Measurements from ENCODE around the gene GPI.

GPI gene

DNA sequence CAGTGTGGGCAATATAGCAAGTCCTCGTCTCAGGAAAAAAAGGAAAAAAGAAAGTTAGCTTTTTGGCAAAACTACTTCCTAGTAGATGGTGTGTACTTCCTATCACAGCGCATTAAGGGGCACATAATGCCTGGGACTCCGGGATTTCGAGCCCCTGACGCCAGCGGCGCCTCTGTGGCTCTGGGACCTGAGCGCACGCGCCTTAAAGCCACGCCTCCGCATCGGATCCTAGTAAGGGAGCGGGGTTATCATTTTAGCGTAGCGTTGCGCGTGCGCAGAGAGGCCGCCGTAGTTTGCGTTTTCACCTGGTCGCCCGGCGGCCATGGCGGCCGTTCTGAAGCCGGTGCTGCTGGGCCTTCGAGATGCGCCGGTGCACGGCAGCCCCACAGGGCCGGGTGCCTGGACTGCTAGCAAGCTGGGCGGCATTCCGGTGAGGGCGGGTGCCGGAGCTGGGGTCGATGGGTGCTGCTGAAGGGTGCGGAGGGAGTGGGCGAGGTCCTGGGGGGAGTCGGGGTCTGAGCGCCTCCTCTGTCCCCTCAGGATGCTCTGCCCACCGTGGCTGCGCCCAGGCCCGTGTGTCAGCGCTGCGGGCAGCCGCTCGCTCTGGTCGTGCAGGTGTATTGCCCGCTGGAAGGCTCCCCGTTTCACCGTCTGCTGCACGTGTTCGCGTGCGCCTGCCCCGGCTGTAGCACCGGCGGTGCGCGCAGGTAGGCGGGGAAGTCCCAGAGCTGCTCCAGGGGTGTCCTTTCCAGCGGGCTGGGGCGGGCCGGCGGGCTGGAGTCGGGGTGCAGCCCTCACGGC is 39.3 kb downstream of the GPI start, which contains the start of gene PDCD2L:
Gene PDCD2L, plus strand, starts transcription at position 291 of the 801 bp plus-strand sequence. Its CDS starts 32 bp downstream, at position 323.
- DNase-seq (ENCODE audit: low read depth) = peak; percentile 91

DNA sequence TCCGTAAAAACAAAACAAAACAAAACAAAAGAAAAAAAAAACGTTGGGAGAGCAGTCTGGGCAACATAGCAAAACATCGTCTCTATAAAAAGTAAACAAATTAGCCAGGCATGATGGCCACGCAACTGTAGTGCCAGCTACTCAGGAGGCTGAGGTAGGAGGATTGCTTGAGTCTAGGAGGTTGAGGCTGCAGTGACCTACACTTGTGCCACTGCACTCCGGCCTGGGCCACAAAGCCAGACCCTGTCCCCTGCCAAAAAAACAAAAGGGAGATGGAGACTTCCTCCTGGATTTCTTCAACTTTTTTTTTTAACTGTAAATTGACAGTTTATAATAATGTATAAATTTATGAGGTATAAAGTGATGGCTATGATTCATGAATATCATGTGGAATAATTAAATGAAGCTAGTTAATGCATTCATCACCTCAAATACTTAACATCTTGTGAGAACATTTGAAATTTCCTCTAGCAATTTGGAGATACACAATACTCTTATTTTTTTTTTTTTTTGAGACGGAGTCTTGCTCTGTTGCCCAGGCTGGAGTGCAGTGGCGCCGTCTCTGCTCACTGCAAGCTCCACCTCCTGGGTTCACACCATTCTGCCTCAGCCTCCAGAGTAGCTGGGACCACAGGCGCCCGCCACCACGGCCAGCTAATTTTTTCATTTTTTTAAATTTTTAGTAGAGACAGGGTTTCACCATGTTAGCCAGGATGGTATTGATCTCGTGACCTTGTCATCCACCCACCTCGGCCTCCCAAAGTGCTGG is 41.1 kb downstream of the GPI start:
- DNase-seq (ENCODE audit: low read depth) = no peak

DNA sequence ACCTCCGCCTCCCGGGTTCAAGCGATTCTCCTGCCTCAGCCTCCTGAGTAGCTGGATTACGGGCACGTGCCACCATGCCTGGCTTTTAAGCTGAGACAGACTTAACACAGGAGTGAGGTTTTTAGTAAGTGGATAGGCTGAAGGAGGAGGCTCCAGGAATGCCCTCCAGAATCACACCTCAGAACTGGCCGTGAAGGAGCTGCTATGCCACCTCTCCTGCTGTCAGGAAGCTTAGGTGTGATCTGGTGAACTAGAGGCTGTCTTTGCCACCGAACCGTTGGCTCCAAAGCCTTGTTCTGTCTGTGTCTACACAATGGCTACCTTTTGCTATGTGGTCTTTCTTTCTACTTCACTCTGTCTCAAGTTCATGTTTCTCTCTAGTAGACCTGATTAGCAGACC is 43.4 kb downstream of the GPI start:
- DNase-seq (ENCODE audit: low read depth) = no peak

DNA sequence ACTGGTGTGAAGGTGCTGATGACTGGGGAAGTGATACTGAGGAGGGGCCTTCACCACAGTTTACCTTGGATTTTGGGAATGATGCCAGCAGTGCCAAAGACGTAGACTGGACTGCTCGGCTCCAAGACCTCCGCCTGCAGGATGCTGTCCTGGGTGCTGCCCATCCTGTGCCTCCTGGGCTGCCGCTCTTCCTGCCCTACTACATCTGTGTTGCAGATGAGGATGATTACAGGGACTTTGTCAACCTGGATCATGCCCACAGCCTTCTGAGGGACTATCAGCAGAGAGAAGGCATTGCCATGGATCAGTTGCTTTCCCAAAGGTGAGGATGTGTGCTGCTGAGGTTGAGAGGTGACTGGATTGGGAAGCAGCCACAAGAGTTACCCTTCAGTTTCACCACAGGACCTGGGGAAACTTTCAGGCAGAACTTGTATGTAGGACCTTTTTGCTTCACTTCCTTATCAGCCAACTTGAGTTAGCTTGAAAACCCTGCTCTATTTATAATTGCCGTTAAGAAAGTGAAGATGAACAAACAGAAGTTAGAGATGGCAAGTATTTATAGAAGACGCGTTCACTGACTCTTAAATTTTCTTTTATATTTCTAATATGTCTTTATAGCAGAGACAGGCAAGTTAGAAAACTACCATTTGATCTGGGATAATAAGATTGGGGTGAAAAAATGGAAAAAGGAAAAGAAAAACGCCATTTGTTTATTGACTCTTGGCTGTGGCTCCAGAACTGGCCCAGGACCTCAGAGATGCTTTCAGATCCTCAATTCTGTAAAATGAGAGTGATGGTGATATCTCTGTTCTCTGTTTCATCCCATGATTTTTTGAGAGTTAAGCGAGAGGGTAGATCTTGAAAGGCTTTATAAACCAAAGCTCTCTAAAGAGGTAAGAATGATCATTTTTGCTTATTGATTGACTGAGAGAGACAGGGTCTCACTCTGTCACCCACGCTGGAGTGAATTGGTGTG is 44.5 kb downstream of the GPI start:
- DNase-seq (ENCODE audit: low read depth) = no peak

DNA sequence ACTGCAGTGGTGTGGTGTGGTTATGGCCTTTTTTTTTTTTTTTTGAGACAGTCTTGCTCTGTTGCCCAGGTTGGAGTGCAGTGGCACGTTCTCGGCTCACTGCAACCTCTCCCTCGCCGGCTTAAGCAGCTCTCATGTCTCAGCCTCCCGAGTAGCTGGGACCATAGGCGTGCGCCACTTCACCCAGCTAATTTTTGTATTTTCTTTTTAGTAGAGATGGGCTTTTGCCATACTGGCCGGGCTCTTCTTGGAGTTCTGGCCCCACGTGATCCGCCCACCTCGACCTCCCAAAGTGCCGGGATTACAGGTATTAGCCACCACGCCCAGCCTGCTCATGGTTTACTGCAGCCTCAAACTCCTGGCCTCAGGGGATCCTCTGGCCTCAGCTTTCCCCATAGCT is 46.2 kb downstream of the GPI start:
- no peak for DNase-seq (ENCODE audit: low read depth)

DNA sequence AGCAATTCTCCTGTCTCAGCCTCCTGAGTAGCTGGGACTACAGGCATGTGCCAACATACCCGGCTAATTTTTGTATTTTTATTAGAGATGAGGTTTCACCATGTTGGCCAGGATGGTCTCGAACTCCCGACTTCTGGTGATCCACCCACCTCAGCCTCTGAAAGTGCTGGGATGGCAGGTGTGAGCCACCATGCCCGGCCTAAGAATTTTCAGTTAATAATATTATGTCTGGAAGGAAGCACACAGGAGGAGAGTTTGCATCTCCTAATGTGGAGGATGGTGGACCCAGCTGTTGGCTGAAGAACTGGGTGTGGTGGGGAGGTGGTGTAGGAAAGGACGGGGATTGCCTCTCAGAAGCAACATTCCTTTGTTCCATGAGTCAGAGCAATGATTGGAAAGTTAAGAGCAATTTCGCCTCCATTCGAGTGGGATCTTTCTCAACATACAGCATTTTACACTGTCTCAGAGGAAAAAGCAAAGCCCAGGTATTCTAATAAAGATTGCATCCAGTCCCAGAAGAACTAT is 51.1 kb downstream of the GPI start:
- DNase-seq (ENCODE audit: low read depth) = no peak

DNA sequence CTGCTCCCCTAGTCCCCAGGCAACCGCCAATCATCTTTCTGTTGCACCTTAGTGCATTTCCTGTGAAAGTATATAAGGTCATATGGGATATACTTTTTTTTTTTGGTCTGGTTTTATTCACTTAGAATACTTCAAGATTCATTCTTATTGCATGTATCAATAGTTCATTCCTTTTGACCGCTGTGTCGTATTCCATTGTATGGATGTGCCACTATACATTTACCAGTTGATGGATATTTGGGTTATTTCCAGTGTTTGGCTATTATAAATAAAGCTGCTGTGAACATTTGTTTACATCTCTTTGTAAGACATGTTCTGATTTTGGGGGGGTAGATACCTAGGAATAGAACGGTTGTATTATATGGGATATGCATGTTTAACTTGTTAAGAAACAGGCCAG is 53.3 kb downstream of the GPI start:
- no peak for DNase-seq (ENCODE audit: low read depth)

DNA sequence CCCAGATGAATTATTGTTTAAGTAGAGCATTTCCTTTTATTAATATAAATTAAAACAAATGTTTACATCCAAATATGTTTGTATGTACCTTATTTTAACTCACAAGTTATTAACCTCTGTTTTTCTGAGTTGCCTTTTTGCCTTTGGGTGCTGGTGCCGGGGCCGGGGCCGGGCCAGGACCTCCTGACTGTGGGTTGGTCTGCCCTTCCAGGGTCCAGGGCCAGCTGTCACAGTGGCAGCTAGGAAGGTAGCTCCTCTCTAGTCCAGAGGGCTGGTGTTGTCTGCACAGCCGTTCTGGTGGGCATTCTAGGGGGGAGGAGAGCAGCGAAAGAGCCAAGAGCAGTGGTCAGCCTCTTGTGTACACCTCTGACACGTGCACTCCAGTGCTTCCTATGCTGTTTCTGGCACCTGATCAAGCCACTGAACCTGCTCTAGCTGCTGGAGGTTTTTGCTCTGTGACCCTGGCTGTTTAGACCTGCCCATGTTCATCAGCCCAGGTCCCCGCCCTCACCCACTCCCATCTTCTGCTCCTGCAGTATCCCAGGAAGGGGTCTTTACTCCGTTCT is 61.2 kb downstream of the GPI start:
- no peak for DNase-seq (ENCODE audit: low read depth)

DNA sequence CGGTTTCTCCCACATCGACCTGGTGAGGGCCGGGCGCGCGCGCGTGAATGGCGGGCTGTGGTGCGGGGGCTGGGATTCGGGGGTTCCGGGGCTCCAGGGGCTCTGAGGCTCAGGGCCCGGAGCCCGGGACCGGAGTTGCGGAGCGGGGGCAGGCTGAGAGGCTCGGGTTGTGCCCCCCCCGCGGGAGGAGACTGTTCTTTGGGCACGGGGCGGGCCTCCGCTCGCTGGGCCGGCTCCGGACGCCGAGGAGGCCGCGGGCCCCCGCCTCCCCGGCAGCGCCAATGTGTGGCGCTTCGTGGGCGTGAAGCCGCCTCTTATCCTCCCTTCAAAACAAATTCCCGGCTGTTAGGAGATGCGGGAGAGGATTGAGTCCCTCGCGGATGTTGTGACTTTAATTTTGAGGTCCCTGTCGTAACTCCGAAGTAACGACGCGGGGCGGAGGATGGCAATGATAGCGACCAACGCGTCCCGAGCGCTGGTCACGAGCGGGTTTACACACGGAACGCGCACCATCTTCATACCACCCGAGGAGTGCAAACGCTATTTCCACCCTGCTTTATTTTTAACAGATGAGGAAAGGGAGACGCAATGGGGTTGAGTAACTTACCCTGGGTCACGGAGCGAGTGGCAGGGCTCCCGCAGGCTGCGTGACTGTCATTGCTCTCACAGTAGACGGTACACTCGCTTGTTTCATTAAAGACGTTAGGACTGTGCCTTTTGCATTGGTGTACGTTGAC is 63.7 kb downstream of the GPI start:
- no peak for DNase-seq (ENCODE audit: low read depth)

DNA sequence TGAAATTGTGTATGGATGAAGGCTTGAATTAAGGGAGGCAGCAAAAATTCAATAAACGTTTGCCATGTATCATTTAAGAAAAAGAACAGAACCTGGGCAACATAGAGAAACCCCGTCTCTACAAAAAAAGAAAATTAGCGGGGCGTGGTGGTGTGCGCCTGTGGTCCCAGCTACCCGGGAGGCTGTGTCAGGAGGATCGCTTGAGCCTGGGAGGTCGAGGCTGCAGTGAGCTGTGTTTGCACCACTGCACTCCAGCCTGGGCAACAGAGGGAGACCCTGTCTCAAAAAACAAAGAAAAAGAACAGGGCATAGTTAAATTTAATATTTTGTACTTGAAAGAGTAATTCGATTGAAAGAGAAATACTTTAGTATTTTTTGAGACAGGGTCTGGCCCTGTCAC is 64.6 kb downstream of the GPI start:
- DNase-seq (ENCODE audit: low read depth) = no peak

DNA sequence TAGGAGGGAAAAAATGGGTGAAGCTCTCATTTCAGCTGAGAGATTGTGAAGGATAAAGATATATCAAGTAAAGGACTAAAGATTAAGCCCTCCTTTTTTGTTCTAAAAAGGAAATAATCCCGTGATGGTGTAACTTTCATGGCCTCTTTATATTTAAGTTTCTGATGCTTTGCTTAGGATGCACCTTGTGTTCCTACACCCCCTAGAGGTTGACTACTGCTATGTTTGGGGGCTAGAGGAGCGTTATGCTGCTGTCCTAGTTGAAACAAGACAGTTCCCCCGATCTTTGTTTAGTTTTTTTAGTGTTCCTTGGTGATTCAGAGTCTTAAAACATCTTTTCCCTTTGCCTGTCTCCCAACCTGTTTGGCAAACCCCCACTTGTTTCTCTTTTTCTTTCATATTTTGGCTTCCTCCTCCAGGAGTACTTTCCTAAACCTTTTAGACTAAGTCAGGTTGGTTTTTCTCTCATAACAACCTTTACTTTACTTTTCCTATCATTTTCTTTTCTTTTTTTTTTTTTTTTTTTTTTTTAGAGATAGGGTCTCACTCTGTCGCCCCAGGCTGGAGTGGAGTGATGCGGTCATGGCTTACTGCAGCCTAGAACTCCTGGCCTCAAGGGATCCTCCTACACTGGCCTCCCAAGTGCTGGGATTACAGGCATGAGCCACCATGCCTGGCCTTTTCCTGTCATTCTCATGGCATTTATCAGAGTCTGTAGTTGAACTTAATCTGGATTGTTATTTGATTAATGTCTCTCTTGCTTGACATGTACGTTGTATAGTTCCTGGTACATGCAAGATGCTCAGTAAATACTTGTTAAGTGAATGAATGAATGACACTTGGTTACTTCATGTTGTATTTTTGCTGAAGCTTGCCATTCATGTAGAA is 66.0 kb downstream of the GPI start:
- no peak for DNase-seq (ENCODE audit: low read depth)

DNA sequence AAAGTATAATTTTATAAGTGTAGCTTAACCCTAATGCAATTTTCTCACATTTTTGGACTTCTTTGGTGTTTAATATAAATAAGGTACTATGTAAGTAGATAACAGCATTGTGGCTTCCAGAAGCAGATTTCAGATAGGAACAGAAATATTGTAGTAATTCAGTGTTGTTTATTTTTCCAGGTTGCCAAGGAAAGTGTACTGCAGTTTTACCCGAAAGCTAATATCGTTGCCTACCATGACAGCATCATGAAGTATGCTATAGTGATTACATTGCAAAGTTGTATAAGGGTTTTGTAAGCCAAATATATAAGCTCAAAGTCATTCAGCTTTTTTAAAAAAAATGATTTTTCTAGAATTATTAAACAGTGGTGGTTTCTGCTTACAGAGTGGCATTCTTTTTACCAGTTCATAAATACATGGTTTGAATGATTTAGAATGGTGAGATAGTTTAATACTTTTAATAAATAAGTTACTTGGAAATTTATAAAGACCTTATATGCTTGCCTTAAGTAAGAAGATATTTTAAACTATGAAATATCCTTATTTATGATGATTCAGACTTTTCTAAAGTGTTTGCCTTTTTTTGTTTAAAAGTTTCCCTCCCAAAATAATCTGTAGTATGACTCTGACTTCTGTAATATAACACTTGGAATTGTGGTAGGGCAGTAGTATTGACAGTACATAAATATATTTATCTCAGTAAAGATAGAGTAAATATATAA is 66.8 kb downstream of the GPI start:
- no peak for DNase-seq (ENCODE audit: low read depth)

DNA sequence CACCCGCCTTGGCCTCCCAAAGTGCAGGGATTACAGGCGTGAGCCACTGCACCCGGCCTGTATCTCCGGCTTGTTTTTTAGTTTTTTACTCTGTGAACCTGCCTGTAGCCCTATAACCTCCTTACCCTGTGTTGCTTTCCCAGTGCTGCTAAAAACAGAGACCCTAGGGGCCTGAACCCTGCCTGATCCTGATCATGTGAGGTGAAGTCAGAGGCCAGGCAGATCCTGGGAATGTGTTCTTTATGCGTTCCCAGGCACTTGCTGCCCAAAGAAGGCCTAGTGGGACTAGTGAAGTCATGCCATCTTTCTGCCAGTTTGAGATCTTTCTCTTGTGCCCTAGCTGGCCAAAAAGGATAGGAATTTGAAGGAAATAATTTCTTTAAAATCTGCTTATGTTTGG is 67.8 kb downstream of the GPI start:
- DNase-seq (ENCODE audit: low read depth) = no peak

DNA sequence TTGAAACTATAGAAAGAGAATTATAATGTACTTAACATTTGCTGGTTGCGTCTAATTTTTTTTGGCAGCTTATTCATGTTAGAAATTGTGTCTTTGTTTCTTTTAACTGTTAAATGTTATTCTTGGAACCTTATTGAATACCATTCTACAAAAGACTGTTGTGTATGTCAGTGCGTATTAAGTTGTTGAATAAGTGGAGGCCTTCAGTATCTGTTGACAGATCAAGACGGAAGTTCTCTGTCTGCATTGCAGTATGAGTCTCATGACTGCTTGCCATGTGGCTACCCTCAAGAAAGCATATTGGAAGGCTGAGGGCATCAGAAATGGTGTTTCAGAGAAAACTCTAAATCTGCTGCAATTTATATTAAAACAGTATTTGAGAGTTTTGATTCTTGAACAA is 71.7 kb downstream of the GPI start:
- no peak for DNase-seq (ENCODE audit: low read depth)

DNA sequence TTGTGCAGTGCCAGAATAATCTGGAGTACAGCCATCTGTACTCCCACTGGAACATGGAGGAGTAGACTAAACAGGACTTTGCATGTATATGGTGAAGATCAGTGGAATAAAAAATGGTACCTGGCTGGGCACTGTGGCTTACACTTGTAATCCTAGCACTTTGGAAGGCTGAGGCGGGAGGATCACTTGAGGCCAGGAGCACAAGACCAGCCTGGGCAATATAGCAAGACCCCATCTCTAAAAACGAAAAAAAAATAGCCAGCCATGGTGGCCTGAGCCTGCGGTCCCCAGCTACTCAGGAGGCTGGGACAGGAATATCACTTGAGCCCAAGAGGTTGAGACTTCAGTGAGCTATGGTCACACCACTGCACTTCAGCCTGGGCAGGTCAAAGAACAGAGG is 83.2 kb downstream of the GPI start:
- no peak for DNase-seq (ENCODE audit: low read depth)

All from activated T-helper 9 cell treated with anti-CD3 and anti-CD28 coated beads, Interleukin-2, amount 50 U/mL, for 16 hours (primary cell).